ENCODE measurements around the gene CMBL.

CMBL gene

DNA sequence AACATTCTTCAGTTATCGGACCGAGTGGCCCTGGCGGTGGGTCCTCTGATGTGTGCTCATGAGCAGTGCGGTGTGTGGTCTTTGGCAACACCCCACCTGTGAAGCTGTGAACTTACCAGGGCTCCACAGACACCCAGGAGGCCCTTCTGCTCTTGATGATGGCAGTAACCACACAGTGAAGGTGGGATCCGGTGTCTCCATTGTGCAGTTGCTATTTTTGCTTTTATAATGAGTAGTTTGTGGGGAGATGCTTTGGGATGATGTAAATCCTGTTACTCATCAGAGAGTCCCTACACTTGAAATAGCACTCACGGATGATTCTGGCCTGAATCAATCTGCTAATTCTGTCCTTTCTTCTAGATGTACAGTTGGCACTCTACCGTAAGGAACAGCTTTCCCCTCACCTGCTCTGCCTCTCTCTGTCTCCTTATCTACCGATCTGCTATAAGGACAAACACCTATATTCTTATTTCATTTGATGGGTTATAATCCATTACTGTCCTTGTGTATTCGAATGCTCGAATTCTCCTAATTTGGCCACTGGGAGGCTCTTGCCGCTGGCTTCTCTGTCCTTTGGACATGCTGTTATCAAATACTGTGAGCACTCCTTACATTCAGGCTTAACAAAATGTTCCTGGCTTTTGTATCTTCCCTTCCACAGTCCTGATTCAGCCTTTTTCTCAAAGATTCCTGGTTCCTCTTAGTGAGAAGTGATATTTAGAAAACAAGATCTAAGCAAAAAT is 78.2 kb downstream of the CMBL start:
- peak; percentile 33 for DNase-seq (ENCODE audit: low read depth)
- TF ChIP-seq, protein P1, sequence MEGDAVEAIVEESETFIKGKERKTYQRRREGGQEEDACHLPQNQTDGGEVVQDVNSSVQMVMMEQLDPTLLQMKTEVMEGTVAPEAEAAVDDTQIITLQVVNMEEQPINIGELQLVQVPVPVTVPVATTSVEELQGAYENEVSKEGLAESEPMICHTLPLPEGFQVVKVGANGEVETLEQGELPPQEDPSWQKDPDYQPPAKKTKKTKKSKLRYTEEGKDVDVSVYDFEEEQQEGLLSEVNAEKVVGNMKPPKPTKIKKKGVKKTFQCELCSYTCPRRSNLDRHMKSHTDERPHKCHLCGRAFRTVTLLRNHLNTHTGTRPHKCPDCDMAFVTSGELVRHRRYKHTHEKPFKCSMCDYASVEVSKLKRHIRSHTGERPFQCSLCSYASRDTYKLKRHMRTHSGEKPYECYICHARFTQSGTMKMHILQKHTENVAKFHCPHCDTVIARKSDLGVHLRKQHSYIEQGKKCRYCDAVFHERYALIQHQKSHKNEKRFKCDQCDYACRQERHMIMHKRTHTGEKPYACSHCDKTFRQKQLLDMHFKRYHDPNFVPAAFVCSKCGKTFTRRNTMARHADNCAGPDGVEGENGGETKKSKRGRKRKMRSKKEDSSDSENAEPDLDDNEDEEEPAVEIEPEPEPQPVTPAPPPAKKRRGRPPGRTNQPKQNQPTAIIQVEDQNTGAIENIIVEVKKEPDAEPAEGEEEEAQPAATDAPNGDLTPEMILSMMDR (IDR thresholded peaks at IDR 0.05; ENCODE audit: low read length, missing control alignments), result peak; percentile 37
- no peak overlapping the region for H3K4me3 ChIP-seq (replicated peaks; ENCODE audit: low read depth, low read length)

DNA sequence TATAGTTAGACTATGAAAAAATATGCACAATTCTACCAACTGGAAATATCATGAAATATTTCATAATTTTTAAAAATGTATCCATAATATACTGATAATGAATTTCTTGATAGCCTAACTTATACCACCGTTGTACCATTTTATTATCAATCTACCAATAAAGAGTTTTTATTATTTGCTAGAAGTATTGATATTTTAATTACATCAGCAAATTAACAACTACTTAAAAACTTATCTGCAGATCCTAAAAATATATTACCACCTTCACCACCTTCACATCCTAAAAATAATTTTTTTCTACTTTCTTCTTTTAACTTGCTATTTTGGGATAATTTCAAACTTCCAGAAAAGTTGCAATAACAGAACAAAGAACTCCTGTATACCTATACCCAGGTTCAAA is 79.4 kb downstream of the CMBL start:
- no peak for DNase-seq (ENCODE audit: low read depth)
- H3K4me3 ChIP-seq (replicated peaks; ENCODE audit: low read depth, low read length), result no peak overlapping the region
- TF ChIP-seq, protein P1 (IDR thresholded peaks at IDR 0.05; ENCODE audit: low read length, missing control alignments), result no peak
